Fibroblast of mammary gland (primary cell): ENCODE results near the gene DTWD2.
A peak's percentile ranks its signal among the peaks of the same experiment; 100 is the strongest.

ENCODE experiments used
- DNase-seq: peaks from one replicate; pipeline ENCODE4 v3.0.0-alpha.2; 2010; ENCODE audit warnings: low read depth
- H3K4me3 ChIP-seq: 2 replicates; pipeline ENCODE4 v1.5.1; 2011; ENCODE audit warnings: low read depth, mild to moderate bottlenecking, low read length, moderate library complexity; ENCODE audit not compliant: control insufficient read depth
- CTCF ChIP-seq: conservative IDR thresholded peaks from 2 replicates; pipeline ENCODE4 v1.5.1; 2011; ENCODE audit warnings: low read depth, low read length, inconsistent platforms; ENCODE audit not compliant: control insufficient read depth, insufficient read depth

Gene DTWD2

GRCh38 chr5:118987988-118988865 lies at the start of gene DTWD2:
Gene DTWD2 (minus strand): TSS chr5:118988547. CDS start chr5:118988511, 36 bp downstream.
- DNase-seq, result peak; percentile 89
- peak within 1 kb of the TSS; percentile 72 for H3K4me3 ChIP-seq
- peak; percentile 63 for TF ChIP-seq CTCF

- peak; percentile 73 for DNase-seq
- H3K4me3 ChIP-seq, result no peak overlapping the region
- no peak for TF ChIP-seq CTCF
Measured at GRCh38 chr5:119037496-119038215, 49.3 kb upstream of the DTWD2 start.

GRCh38 chr5:119036101-119036762 lies 47.9 kb upstream of the DTWD2 start:
- TF ChIP-seq CTCF, result no peak
- H3K4me3 ChIP-seq, result no peak overlapping the region
- DNase-seq, result peak; percentile 90

GRCh38 chr5:119033135-119033534 lies 44.8 kb upstream of the DTWD2 start:
- no peak overlapping the region for H3K4me3 ChIP-seq
- no peak for TF ChIP-seq CTCF
- no peak for DNase-seq

GRCh38 chr5:119032656-119033055 lies 44.3 kb upstream of the DTWD2 start:
- H3K4me3 ChIP-seq, result no peak overlapping the region
- DNase-seq, result no peak
- TF ChIP-seq CTCF, result no peak

GRCh38 chr5:119031905-119032304 lies 43.6 kb upstream of the DTWD2 start:
- no peak overlapping the region for H3K4me3 ChIP-seq
- no peak for TF ChIP-seq CTCF
- peak; percentile 37 for DNase-seq
